Right cardiac atrium (tissue), 5 donors: ENCODE results near the gene C10orf95. TPM values are rescaled to one million over a fixed set of nuclear protein-coding genes. Genes with fewer than 3 reads are reported as not detected.

Experiments
- ATAC-seq, 2 donors: fragments of 200-7000 bp; cut with Tn5 transposase; one replicate each; pipeline versions ENCODE4 v1.8.0 to v1.9.1; 2020; ENCODE audit warnings: moderate library complexity in 2 of 2, mild to moderate bottlenecking in 1 of 2
- DNase-seq, 3 donors: peaks; one replicate each; pipeline ENCODE4 v3.0.0-alpha.2; 2020
- H3K27ac ChIP-seq: one replicate; pipeline ENCODE4 v1.5.1; 2013; ENCODE audit warnings: mild to moderate bottlenecking, low read length, control low read depth, moderate library complexity
- H3K27me3 ChIP-seq: one replicate; pipeline ENCODE4 v1.6.1; 2013; ENCODE audit not compliant: control insufficient read depth, insufficient read depth
- H3K4me1 ChIP-seq: one replicate; pipeline ENCODE4 v1.6.1; 2013; ENCODE audit warnings: low read length; ENCODE audit not compliant: control insufficient read depth, insufficient read depth
- H3K4me3 ChIP-seq: one replicate; pipeline ENCODE4 v1.5.1; 2013; ENCODE audit warnings: low read length, control low read depth
- H3K9me3 ChIP-seq: one replicate; pipeline ENCODE4 v1.6.1; 2013; ENCODE audit warnings: low read length; ENCODE audit not compliant: control insufficient read depth
- WGBS: extraction: QIAGEN DNeasy Blood & Tissue Kit; methylation state at CpG from one replicate; pipeline ENCODE4 v1.1.7; 2013; 5-methylcytosine and 5-hydroxymethylcytosine counted together
- intact Hi-C, 4 donors: fragments of 100-400 bp; cut with DNase I; formaldehyde crosslinking; loops; one replicate each; pipeline versions ENCODE4 v1.11.0 to v1.14.0; 2022 to 2023
- polyA plus RNA-seq: library from polyadenylated mRNA; stranded (reverse); fragments of 200-250 nt; gene quantifications from one replicate; pipeline ENCODE4 v1.2.3, GENCODE V29; 2013
- total RNA-seq, 4 donors: library from RNA; stranded (reverse); fragmentation: NEBNext Ultra II Directional; extraction: Animal tissue kit (Norgen Biotek cat#: 25700); gene quantifications; one replicate each; pipeline ENCODE4 v1.2.1, GENCODE V29; 2021
- donor health status: healthy with polysubstance abuse.
- donor health status: DM: no; HTN: yes; CAD: no.
- donor health status: DM: no; HTN: no; CAD: no.
- donor health status: DM: no; HTN: yes; CAD: no; lungs with severe emphysema.
- donor health status: DM: yes; HTN: yes; CAD: no.

C10orf95 gene
- total and polyA plus RNA-seq, 5 donors = 0.09 TPM; not detected in 4

GRCh38 chr10:102421757-102422512 lies 29.4 kb downstream of the C10orf95 start:
- ATAC-seq = peak; percentile 3 to 8
- no peaks in the 10 kb centered on the region for H3K27me3 ChIP-seq
- peak overlapping the region; percentile 58 for H3K4me3 ChIP-seq
- H3K27ac ChIP-seq = peak overlapping the region; percentile 69
- peak in 2 of 3 donors; percentile 75 to 76 for DNase-seq
- H3K4me1 ChIP-seq = peaks cover 3% of the 10 kb centered on the region
- WGBS = under 1% methylated on average over 62 of the region's 62 CpGs
- intact Hi-C loops = no loop called here
- H3K9me3 ChIP-seq = no peaks in the 10 kb centered on the region

- Histone ChIP-seq H3K4me3 (peak overlapping the region; percentile 58), H3K4me1 (peaks cover 3% of the 10 kb centered on the region), H3K27ac (peak overlapping the region; percentile 69), H3K27me3 (no peaks in the 10 kb centered on the region), H3K9me3 (no peaks in the 10 kb centered on the region)
- intact Hi-C loops = no loop called here
- no peak for ATAC-seq
- DNase-seq = no peak
- under 1% methylated on average over 14 of the region's 14 CpGs for WGBS
Observed at GRCh38 chr10:102421507-102421756, 29.9 kb downstream of the C10orf95 start.

- H3K27me3 ChIP-seq = no peaks in the 10 kb centered on the region
- ATAC-seq (peak; percentile 88), DNase-seq (peak; percentile 96 to 98 (median 97))
- no peaks in the 10 kb centered on the region for H3K9me3 ChIP-seq
- WGBS = under 1% methylated on average over 66 of the region's 66 CpGs
- H3K27ac ChIP-seq = peak within 1 kb of the TSS; percentile 92
- peaks cover 3% of the 10 kb centered on the region for H3K4me1 ChIP-seq
- intact Hi-C loops = no loop called here
- peak within 1 kb of the TSS; percentile 58 for H3K4me3 ChIP-seq
Observed at GRCh38 chr10:102420714-102421506, 30.4 kb downstream of the C10orf95 start, which contains the start of gene FBXL15. Gene FBXL15 (plus strand): TSS chr10:102420836. CDS start chr10:102421130, 294 bp downstream.

GRCh38 chr10:102420181-102420713 lies 31.1 kb downstream of the C10orf95 start:
- Histone ChIP-seq H3K9me3 (no peaks in the 10 kb centered on the region), H3K27ac (peak overlapping the region; percentile 92), H3K4me3 (peak overlapping the region; percentile 58), H3K4me1 (peaks cover 3% of the 10 kb centered on the region), H3K27me3 (no peaks in the 10 kb centered on the region)
- 2% methylated on average over 21 of the region's 21 CpGs for WGBS
- DNase-seq (peak in 1 of 3 donors; percentile 43), ATAC-seq (no peak)
- intact Hi-C loops = no loop called here

GRCh38 chr10:102419269-102420180 lies 31.8 kb downstream of the C10orf95 start:
- Histone ChIP-seq H3K4me3 (peak overlapping the region; percentile 58), H3K27me3 (no peaks in the 10 kb centered on the region), H3K4me1 (peaks cover 3% of the 10 kb centered on the region), H3K9me3 (no peaks in the 10 kb centered on the region), H3K27ac (no peak overlapping the region)
- intact Hi-C loops = no loop called here
- WGBS = under 1% methylated on average over 54 of the region's 54 CpGs
- peak in 2 of 3 donors; percentile 79 to 85 for DNase-seq
- peak; percentile 2 to 12 for ATAC-seq

GRCh38 chr10:102418622-102419268 lies 32.6 kb downstream of the C10orf95 start, which contains the start of gene PSD:
Gene PSD (minus strand): TSS chr10:102418785. CDS start chr10:102417038, 1,747 bp downstream.
- peak in 1 of 3 donors; percentile 56 for DNase-seq
- 2% methylated on average over 45 of the region's 45 CpGs for WGBS
- Histone ChIP-seq H3K9me3 (no peaks in the 10 kb centered on the region), H3K27ac (no peak within 1 kb of the TSS), H3K4me3 (peak within 1 kb of the TSS; percentile 8), H3K4me1 (peaks cover 3% of the 10 kb centered on the region), H3K27me3 (no peaks in the 10 kb centered on the region)
- no peak for ATAC-seq
- intact Hi-C loops = no loop called here

GRCh38 chr10:102416695-102417094 lies 34.6 kb downstream of the C10orf95 start:
- Histone ChIP-seq H3K4me3 (no peak overlapping the region), H3K4me1 (peaks cover 3% of the 10 kb centered on the region), H3K27ac (no peak overlapping the region), H3K9me3 (no peaks in the 10 kb centered on the region), H3K27me3 (no peaks in the 10 kb centered on the region)
- intact Hi-C loops = no loop called here
- no peak for ATAC-seq
- DNase-seq = peak in 2 of 3 donors; percentile 10 to 51
- WGBS = 83% methylated on average over 20 of the region's 20 CpGs

- no peak overlapping the region for H3K4me3 ChIP-seq
- 68% methylated on average over 9 of the region's 9 CpGs for WGBS
- peak in 1 of 3 donors; percentile 11 for DNase-seq
- no peaks in the 10 kb centered on the region for H3K9me3 ChIP-seq
- intact Hi-C loops = no loop called here
- no peak for ATAC-seq
- H3K27ac ChIP-seq = no peak overlapping the region
- H3K27me3 ChIP-seq = no peaks in the 10 kb centered on the region
- H3K4me1 ChIP-seq = peaks cover 3% of the 10 kb centered on the region
Observed at GRCh38 chr10:102416283-102416682, 35.1 kb downstream of the C10orf95 start.

GRCh38 chr10:102414749-102415148 lies 36.6 kb downstream of the C10orf95 start:
- intact Hi-C loops = no loop called here
- Histone ChIP-seq H3K27me3 (no peaks in the 10 kb centered on the region), H3K9me3 (no peaks in the 10 kb centered on the region), H3K27ac (no peak overlapping the region), H3K4me3 (no peak overlapping the region), H3K4me1 (no peaks in the 10 kb centered on the region)
- ATAC-seq (no peak), DNase-seq (peak in 1 of 3 donors; percentile 42)
- 42% methylated on average over 20 of the region's 20 CpGs for WGBS
